Activated naive CD4-positive, alpha-beta T cell treated with Interleukin-2 at 50 U/mL for 16 hours (primary cell): Measurements from ENCODE around the gene KIF16B.

Experiments
- DNase-seq: peaks from one replicate; pipeline ENCODE4 v3.0.0-alpha.2; 2020

KIF16B gene

GRCh38 chr20:16427571-16427970 lies 145.7 kb downstream of the KIF16B start:
- DNase-seq: no peak

- no peak for DNase-seq
These were observed 148.5 kb downstream of the KIF16B start for GRCh38 chr20:16424780-16425179.

GRCh38 chr20:16423311-16424212 lies 149.7 kb downstream of the KIF16B start:
- DNase-seq: no peak

- no peak for DNase-seq
These were observed 154.0 kb downstream of the KIF16B start for GRCh38 chr20:16419138-16419715.

- DNase-seq: no peak
These were observed 154.6 kb downstream of the KIF16B start for GRCh38 chr20:16418616-16419015.

GRCh38 chr20:16417001-16417400 lies 156.2 kb downstream of the KIF16B start:
- DNase-seq: no peak

GRCh38 chr20:16415071-16416053 lies 157.9 kb downstream of the KIF16B start:
- no peak for DNase-seq

GRCh38 chr20:16412906-16413305 lies 160.3 kb downstream of the KIF16B start:
- DNase-seq: no peak

GRCh38 chr20:16411361-16411760 lies 161.9 kb downstream of the KIF16B start:
- DNase-seq: no peak

- no peak for DNase-seq
These were observed 162.6 kb downstream of the KIF16B start for GRCh38 chr20:16410626-16411025.

- DNase-seq: no peak
These were observed 164.3 kb downstream of the KIF16B start for GRCh38 chr20:16408981-16409380.

- no peak for DNase-seq
These were observed 165.8 kb downstream of the KIF16B start for GRCh38 chr20:16407251-16408067.

GRCh38 chr20:16405254-16405653 lies 168.0 kb downstream of the KIF16B start:
- DNase-seq: no peak

- no peak for DNase-seq
These were observed 168.6 kb downstream of the KIF16B start for GRCh38 chr20:16404640-16405039.

- DNase-seq: no peak
These were observed 169.1 kb downstream of the KIF16B start for GRCh38 chr20:16404171-16404570.

- no peak for DNase-seq
These were observed 173.0 kb downstream of the KIF16B start for GRCh38 chr20:16400234-16400633.

- no peak for DNase-seq
These were observed 173.4 kb downstream of the KIF16B start for GRCh38 chr20:16399801-16400200.

- no peak for DNase-seq
These were observed 176.2 kb downstream of the KIF16B start for GRCh38 chr20:16397086-16397485.

- DNase-seq: no peak
These were observed 177.9 kb downstream of the KIF16B start for GRCh38 chr20:16395366-16395765.

- DNase-seq: no peak
These were observed 178.5 kb downstream of the KIF16B start for GRCh38 chr20:16394784-16395183.

- no peak for DNase-seq
These were observed 179.4 kb downstream of the KIF16B start for GRCh38 chr20:16393836-16394235.

GRCh38 chr20:16393297-16393696 lies 180.0 kb downstream of the KIF16B start:
- DNase-seq: no peak
